Neural cell (in vitro differentiated cells): ENCODE measurements around the gene BBOF1. TPM values are rescaled to one million over a fixed set of nuclear protein-coding genes. Genes with fewer than 3 reads are reported as not detected.
A peak's percentile ranks its signal among the peaks of the same experiment; 100 is the strongest.

Source experiments
- H2AFZ ChIP-seq: fragments of 200-600, 300-800 bp; sonication (generic), shearing (Covaris generic); 2 replicates; pipeline ENCODE4 v1.6.0; 2014; ENCODE audit warnings: low read depth, mild to moderate bottlenecking, antibody characterized with exemption, low read length, moderate library complexity
- H3F3A ChIP-seq: fragments of 200-600 bp; shearing (Covaris generic); 2 replicates; pipeline ENCODE4 v1.6.1; 2016; ENCODE audit warnings: mild to moderate bottlenecking, moderate library complexity, mixed read lengths, antibody characterized with exemption, low read length; ENCODE audit not compliant: insufficient read depth, poor library complexity, severe bottlenecking
- H3K27ac ChIP-seq: fragments of 200-600, 300-800 bp; sonication (generic), shearing (Covaris generic); 2 replicates; pipeline ENCODE4 v1.5.1; 2014; ENCODE audit warnings: mild to moderate bottlenecking, low read length, moderate library complexity
- H3K27me3 ChIP-seq: fragments of 300-800, 200-600 bp; sonication (generic), shearing (Covaris generic); 2 replicates; pipeline ENCODE4 v1.6.0; 2014; ENCODE audit warnings: mild to moderate bottlenecking, low read depth, low read length, moderate library complexity; ENCODE audit not compliant: insufficient read depth
- H3K36me3 ChIP-seq: fragments of 300-800, 200-600 bp; sonication (generic), shearing (Covaris generic); 2 replicates; pipeline ENCODE4 v1.5.1; 2014; ENCODE audit warnings: mild to moderate bottlenecking, antibody characterized with exemption, low read length, moderate library complexity; ENCODE audit not compliant: insufficient read depth
- H3K4me2 ChIP-seq: fragments of 300-800, 200-600 bp; sonication (generic), shearing (Covaris generic); 2 replicates; pipeline ENCODE4 v1.6.0; 2014; ENCODE audit warnings: mild to moderate bottlenecking, low read length
- H3K4me3 ChIP-seq: fragments of 300-800, 200-600 bp; sonication (generic), shearing (Covaris generic); 2 replicates; pipeline ENCODE4 v1.5.1; 2014; ENCODE audit warnings: mild to moderate bottlenecking, low read length, moderate library complexity
- H3K79me2 ChIP-seq: fragments of 200-600 bp; shearing (Covaris generic); replicated peaks from 2 replicates; pipeline ENCODE4 v1.6.0; 2014; ENCODE audit warnings: mild to moderate bottlenecking, low read length, moderate library complexity; ENCODE audit not compliant: insufficient read depth
- H3K9ac ChIP-seq: fragments of 300-800, 200-600 bp; sonication (generic), shearing (Covaris generic); 2 replicates; pipeline ENCODE4 v1.6.1; 2016; ENCODE audit warnings: mild to moderate bottlenecking, low read length, mixed read lengths
- H3K9me2 ChIP-seq: fragments of 200-600 bp; shearing (Covaris generic); 2 replicates; pipeline ENCODE4 v1.6.1; 2016; ENCODE audit warnings: mild to moderate bottlenecking, low read length, mixed read lengths; ENCODE audit not compliant: insufficient read depth
- H3K9me3 ChIP-seq: fragments of 200-600, 300-800 bp; sonication (generic), shearing (Covaris generic); 2 replicates; pipeline ENCODE4 v1.6.1; 2016; ENCODE audit warnings: mild to moderate bottlenecking, mixed run types, low read length, moderate library complexity, mixed read lengths
- H4K20me1 ChIP-seq: fragments of 200-600 bp; shearing (Covaris generic); 2 replicates; pipeline ENCODE4 v1.6.1; 2016; ENCODE audit warnings: mild to moderate bottlenecking, mixed run types; ENCODE audit not compliant: insufficient read depth
- CTCF ChIP-seq: fragments of 450-650 bp; IDR thresholded peaks from 2 replicates; pipeline ENCODE4 v1.5.1; 2014; ENCODE audit warnings: antibody characterized with exemption, mild to moderate bottlenecking, moderate library complexity; ENCODE audit not compliant: poor library complexity, severe bottlenecking
- EP300 ChIP-seq: fragments of 450-650 bp; conservative IDR thresholded peaks from 2 replicates; pipeline ENCODE4 v1.6.1; 2014; ENCODE audit warnings: antibody characterized with exemption, mild to moderate bottlenecking, moderate library complexity; ENCODE audit not compliant: poor library complexity, severe bottlenecking
- EZH2 ChIP-seq: fragments of 200-600, 300-800 bp; shearing (Covaris generic), sonication (generic); IDR thresholded peaks from 2 replicates; pipeline ENCODE4 v1.6.1; 2014; ENCODE audit warnings: antibody characterized with exemption, low read length, borderline replicate concordance, mild to moderate bottlenecking; ENCODE audit not compliant: insufficient read depth, poor library complexity, severe bottlenecking
- MXI1 ChIP-seq: fragments of 450-650 bp; conservative IDR thresholded peaks from 2 replicates; pipeline ENCODE4 v1.6.1; 2014; ENCODE audit warnings: antibody characterized with exemption, mild to moderate bottlenecking; ENCODE audit not compliant: poor library complexity, severe bottlenecking
- POLR2AphosphoS5 ChIP-seq: IDR thresholded peaks from 2 replicates; pipeline ENCODE4 v1.6.1; 2012
- RAD21 ChIP-seq: fragments of 450-650 bp; conservative IDR thresholded peaks from 2 replicates; pipeline ENCODE4 v1.6.1; 2014; ENCODE audit warnings: antibody characterized with exemption, mild to moderate bottlenecking, moderate library complexity
- REST ChIP-seq: IDR thresholded peaks from 2 replicates; pipeline ENCODE4 v1.6.1; 2012; ENCODE audit warnings: borderline replicate concordance
- SMC3 ChIP-seq: fragments of 450-650 bp; conservative IDR thresholded peaks from 2 replicates; pipeline ENCODE4 v1.6.1; 2014; ENCODE audit warnings: antibody characterized with exemption, mild to moderate bottlenecking, moderate library complexity; ENCODE audit not compliant: poor library complexity
- TAF1 ChIP-seq: IDR thresholded peaks from 2 replicates; pipeline ENCODE4 v1.6.1; 2012; ENCODE audit warnings: low read depth
- polyA plus RNA-seq: library from polyadenylated mRNA; depleted of rRNA; stranded (reverse); fragments of >200 nt; gene quantifications from 2 replicates; pipeline ENCODE4 v1.2.3, GENCODE V29; 2014

Gene BBOF1
- polyA plus RNA-seq, 1 donor from 2014 or later: 51.4 TPM

GRCh38 chr14:74081491-74081890, 62.3 kb downstream of the BBOF1 start:
- Histone ChIP-seq H3K4me2 (no peak overlapping the region), H3K9me2 (no peaks in the 10 kb centered on the region), H3K27me3 (no peaks in the 10 kb centered on the region), H3K27ac (no peak overlapping the region), H3K4me3 (no peak overlapping the region), H3K36me3 (no peaks in the 10 kb centered on the region), H3K9ac (no peak overlapping the region), H3K9me3 (no peaks in the 10 kb centered on the region), H4K20me1 (no peaks in the 10 kb centered on the region), H3F3A (no peaks in the 10 kb centered on the region), H3K79me2 (peaks cover 21% of the 10 kb centered on the region), H2AFZ (no peak overlapping the region)
- TF ChIP-seq EZH2 (no peak), CTCF (no peak), TAF1 (no peak), POLR2AphosphoS5 (no peak), MXI1 (no peak), SMC3 (no peak), RAD21 (no peak), REST (no peak)

- Histone ChIP-seq H3K27ac (no peak overlapping the region), H3K27me3 (no peaks in the 10 kb centered on the region), H3K9me3 (no peaks in the 10 kb centered on the region), H3K4me2 (peak overlapping the region; percentile 95), H3K79me2 (peaks cover 24% of the 10 kb centered on the region), H3F3A (no peaks in the 10 kb centered on the region), H3K9ac (no peak overlapping the region), H3K9me2 (no peaks in the 10 kb centered on the region), H4K20me1 (no peaks in the 10 kb centered on the region), H3K4me3 (peak overlapping the region; percentile 79), H2AFZ (no peak overlapping the region), H3K36me3 (no peaks in the 10 kb centered on the region)
- TF ChIP-seq EZH2 (no peak), REST (no peak), EP300 (no peak), CTCF (no peak), MXI1 (no peak), SMC3 (no peak), TAF1 (no peak), POLR2AphosphoS5 (no peak), RAD21 (no peak)
Observed at GRCh38 chr14:74083161-74083560, 64.0 kb downstream of the BBOF1 start.
